Uterus (tissue), 2 donors: ENCODE data around the gene PRDM10.

Source experiments
- POLR2A ChIP-seq, 2 donors: fragments of 450-650 bp; IDR thresholded peaks; one replicate each; pipeline ENCODE4 v1.6.1; 2016; ENCODE audit warnings: antibody characterized with exemption in 2 of 2, mild to moderate bottlenecking in 1 of 2, moderate library complexity in 1 of 2
- TF ChIP-seq, protein P1 (sequence below), 4 experiments: fragments of 200-600 bp in 2 of 4; fragments of 450-650 bp in 2 of 4; sonication (generic) in 2 of 4; IDR thresholded peaks; one replicate each; pipeline ENCODE4 v1.5.1; 2016 to 2019; ENCODE audit warnings: antibody characterized with exemption in 4 of 4, mild to moderate bottlenecking in 2 of 4, moderate library complexity in 1 of 4

DNA sequence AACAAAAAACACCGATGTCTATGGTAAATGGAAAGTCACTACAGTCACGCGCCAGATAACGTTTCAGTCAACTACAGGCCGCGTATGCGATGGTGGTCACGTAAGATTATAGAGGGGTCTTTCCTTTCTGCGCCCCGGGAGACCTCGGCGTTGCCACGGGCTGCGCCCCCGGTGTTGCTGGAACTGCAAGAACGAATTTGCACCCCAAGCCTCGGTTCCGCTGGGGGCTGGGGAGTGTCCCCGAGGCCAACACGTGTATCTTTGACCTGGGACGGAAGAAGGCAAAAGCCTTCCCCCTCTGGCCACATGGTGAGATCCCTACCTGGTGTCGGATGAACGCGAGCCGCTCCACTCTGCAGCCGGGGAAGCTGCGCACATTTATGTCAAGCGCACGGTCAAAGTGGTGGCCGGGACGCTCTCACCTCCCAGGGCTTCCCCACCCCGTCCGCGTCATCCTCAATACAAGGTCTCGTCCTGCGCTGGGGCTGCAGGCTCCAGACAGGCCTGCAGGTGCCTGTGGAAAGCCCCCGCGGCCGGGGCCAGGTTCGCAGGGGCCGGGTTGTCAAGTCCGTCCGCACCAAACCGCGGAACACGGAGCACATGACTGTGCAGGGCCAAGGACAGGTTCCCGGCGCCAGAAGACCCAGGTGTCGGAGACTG is 37.8 kb upstream of the PRDM10 start:
- TF ChIP-seq, protein P1, sequence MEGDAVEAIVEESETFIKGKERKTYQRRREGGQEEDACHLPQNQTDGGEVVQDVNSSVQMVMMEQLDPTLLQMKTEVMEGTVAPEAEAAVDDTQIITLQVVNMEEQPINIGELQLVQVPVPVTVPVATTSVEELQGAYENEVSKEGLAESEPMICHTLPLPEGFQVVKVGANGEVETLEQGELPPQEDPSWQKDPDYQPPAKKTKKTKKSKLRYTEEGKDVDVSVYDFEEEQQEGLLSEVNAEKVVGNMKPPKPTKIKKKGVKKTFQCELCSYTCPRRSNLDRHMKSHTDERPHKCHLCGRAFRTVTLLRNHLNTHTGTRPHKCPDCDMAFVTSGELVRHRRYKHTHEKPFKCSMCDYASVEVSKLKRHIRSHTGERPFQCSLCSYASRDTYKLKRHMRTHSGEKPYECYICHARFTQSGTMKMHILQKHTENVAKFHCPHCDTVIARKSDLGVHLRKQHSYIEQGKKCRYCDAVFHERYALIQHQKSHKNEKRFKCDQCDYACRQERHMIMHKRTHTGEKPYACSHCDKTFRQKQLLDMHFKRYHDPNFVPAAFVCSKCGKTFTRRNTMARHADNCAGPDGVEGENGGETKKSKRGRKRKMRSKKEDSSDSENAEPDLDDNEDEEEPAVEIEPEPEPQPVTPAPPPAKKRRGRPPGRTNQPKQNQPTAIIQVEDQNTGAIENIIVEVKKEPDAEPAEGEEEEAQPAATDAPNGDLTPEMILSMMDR (IDR thresholded peaks at IDR 0.05): no peak
- TF ChIP-seq POLR2A (IDR thresholded peaks at IDR 0.05): no peak
